ENCODE measurements around the gene TBC1D22B. TPM values are rescaled to one million over a fixed set of nuclear protein-coding genes. Genes with fewer than 3 reads are reported as not detected.

The TBC1D22B gene
- total RNA-seq, 6 experiments from 2014 or later = 1.3 to 4.0 (median 2.8) TPM

GRCh38 chr6:37371154-37372083, 113.8 kb downstream of the TBC1D22B start:
- no peak for TF ChIP-seq POLR2A (IDR thresholded peaks at IDR 0.05)
- no peak for TF ChIP-seq CTCF (IDR thresholded peaks at IDR 0.05)
- peaks cover 0 to 14% (median 6%) of the 10 kb centered on the region in 4 donors for H3K36me3 ChIP-seq
- H3K9me3 ChIP-seq = no peaks in the 10 kb centered on the region
- no peak overlapping the region for H3K4me3 ChIP-seq
- no peaks in the 10 kb centered on the region for H3K27me3 ChIP-seq
- no peak overlapping the region for H3K27ac ChIP-seq
- intact Hi-C loops (cut with DNase I) = no loop called here
- 100% methylated on average over 1 of the region's 4 CpGs for WGBS (ENCODE audit: insufficient coverage, low coverage, low lambda C conversion rate, missing lambda C conversion rate)
- H3K4me1 ChIP-seq = no peaks in the 10 kb centered on the region
- no peak for ATAC-seq
- DNase-seq = no peak

- H3K36me3 ChIP-seq = peaks cover 0 to 16% (median 6%) of the 10 kb centered on the region in 4 donors
- no peaks in the 10 kb centered on the region for H3K9me3 ChIP-seq
- WGBS (ENCODE audit: insufficient coverage, low coverage, low lambda C conversion rate, missing lambda C conversion rate) = 100% methylated on average over 1 of the region's 1 CpG
- no peak overlapping the region for H3K4me3 ChIP-seq
- no peak overlapping the region for H3K27ac ChIP-seq
- H3K27me3 ChIP-seq = no peaks in the 10 kb centered on the region
- DNase-seq = no peak
- ATAC-seq = no peak
- TF ChIP-seq CTCF (IDR thresholded peaks at IDR 0.05) = no peak
- TF ChIP-seq POLR2A (IDR thresholded peaks at IDR 0.05) = no peak
- intact Hi-C loops (cut with DNase I) = no loop called here
- H3K4me1 ChIP-seq = no peaks in the 10 kb centered on the region
Measured at GRCh38 chr6:37372116-37372515, 114.5 kb downstream of the TBC1D22B start.

GRCh38 chr6:37373822-37374471, 116.4 kb downstream of the TBC1D22B start:
- intact Hi-C loops (cut with DNase I) = no loop called here
- Histone ChIP-seq H3K36me3 (peaks cover 0 to 22% (median 6%) of the 10 kb centered on the region in 4 donors), H3K27ac (no peak overlapping the region), H3K9me3 (no peaks in the 10 kb centered on the region), H3K4me1 (no peaks in the 10 kb centered on the region), H3K27me3 (no peaks in the 10 kb centered on the region), H3K4me3 (no peak overlapping the region)
- 90% methylated on average over 1 of the region's 1 CpG for WGBS (ENCODE audit: insufficient coverage, low coverage, low lambda C conversion rate, missing lambda C conversion rate)
- DNase-seq (no peak), ATAC-seq (no peak)
- TF ChIP-seq POLR2A (IDR thresholded peaks at IDR 0.05) = no peak
- TF ChIP-seq CTCF (IDR thresholded peaks at IDR 0.05) = no peak

- Histone ChIP-seq H3K4me1 (no peaks in the 10 kb centered on the region), H3K27ac (no peak overlapping the region), H3K36me3 (peaks cover 0 to 30% (median 4%) of the 10 kb centered on the region in 4 donors), H3K9me3 (no peaks in the 10 kb centered on the region), H3K4me3 (no peak overlapping the region), H3K27me3 (no peaks in the 10 kb centered on the region)
- no peak for ATAC-seq
- intact Hi-C loops (cut with DNase I) = no loop called here
- DNase-seq = no peak
- TF ChIP-seq CTCF (IDR thresholded peaks at IDR 0.05) = no peak
Measured at GRCh38 chr6:37375376-37375775, 117.8 kb downstream of the TBC1D22B start.
